ENCODE data around the gene SGMS1.
A peak's percentile ranks its signal among the peaks of the same experiment; 100 is the strongest.
"Not testable (repeated sequence)": the region's sequence is repeated elsewhere in the genome, so short reads cannot be mapped to it uniquely, and the experiment has no call there.

Gene SGMS1

DNA sequence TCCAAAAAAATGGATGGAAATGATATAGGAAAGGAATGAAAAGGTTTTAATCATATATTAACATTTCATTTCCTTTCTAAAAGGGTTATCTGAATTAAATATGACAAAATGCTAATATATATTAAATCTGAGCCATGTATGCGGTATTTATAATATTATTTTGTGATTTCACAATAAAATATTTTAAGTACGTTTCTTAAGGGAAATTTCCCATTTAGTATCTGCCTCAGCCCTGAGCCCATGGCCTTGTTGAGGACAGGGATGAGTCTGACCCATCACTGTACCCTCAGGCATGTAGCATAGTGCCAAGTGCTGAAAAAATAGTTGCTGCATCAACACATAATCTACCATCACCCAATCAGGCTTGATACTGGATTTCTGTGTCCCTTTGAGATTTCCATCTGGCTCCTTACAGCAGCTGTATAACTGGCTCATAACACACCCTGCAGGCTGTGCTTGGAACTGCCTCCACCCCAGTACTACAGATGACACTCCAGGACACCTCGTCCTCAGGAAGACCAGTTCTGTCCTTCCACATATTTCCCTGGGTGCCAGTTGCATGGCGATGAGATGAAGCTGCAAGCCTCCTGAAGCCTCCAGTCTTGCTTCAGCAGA is 313.1 kb downstream of the SGMS1 start:
- DNase-seq (ENCODE audit: low read depth in 2 of 2): peak; percentile 16 to 30

DNA sequence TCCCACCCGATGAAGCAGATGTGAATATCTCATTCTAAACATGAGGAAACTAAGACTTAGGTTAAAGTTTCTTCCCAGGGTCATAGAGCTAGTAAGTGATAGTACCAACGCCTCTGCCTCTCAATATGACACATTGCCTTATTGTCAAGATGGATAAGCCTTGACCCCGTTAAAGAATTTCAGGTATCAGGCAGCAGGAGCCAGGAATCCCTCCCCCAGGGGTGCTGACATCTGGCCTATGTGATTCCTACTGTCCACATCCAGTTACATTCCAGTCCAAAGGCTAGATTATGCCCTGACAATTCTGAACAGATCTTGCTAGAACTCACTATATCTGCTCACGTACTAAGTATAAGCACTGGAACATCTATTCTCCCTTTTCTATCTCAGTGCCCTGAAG is 314.4 kb downstream of the SGMS1 start:
- no peak for DNase-seq (ENCODE audit: low read depth in 2 of 2)

DNA sequence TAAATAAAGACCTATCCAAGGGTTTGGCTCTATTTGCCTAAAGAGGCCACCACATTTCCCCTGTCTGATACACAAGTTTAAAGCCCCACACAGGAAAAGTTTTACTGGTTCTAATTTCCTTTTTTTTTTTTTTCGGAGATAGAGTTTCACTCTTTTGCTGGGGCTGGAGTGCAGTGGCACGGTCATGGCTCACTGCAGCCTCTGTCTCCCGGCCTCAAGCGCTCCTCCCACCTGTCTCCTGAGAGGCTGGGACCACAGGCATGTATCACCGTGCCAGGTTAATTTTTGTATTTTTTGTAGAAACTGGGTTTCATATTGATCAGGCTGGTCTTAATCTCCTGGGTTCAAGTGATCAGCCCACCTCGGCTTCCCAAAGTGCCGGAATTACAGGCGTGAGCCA is 319.1 kb downstream of the SGMS1 start:
- DNase-seq (ENCODE audit: low read depth in 2 of 2): no peak

DNA sequence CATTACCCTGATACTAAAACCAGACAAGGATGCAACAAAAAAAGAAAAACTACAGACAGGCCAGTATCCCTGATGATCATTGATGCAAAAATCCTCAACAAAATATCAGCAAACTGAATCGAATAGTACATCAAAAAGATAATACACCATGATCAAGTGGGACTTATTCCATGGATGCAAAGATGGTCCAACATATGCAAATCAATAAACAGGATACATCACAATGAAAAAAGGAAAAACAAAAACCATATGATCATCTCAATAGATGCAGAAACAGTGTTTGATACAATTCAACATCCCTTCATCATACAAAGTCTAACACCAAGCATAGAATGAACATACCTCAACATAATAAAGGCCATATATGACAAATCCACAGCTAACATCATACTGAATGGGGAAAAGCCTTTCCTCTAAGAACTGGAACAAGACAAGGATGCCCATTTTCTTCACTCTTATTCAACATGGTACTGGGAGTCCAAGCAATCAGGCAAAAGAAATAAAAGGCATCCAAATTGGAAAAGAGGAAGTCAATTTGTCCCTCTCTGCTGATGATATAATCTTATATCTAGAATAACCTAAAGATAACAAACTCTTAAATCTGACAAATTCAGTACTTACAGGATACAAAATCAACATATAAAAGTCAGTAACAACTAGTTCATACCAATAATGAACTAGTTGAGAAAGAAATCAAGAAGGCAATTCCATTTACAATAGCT is 323.6 kb downstream of the SGMS1 start:
- DNase-seq (ENCODE audit: low read depth in 2 of 2): no peak

DNA sequence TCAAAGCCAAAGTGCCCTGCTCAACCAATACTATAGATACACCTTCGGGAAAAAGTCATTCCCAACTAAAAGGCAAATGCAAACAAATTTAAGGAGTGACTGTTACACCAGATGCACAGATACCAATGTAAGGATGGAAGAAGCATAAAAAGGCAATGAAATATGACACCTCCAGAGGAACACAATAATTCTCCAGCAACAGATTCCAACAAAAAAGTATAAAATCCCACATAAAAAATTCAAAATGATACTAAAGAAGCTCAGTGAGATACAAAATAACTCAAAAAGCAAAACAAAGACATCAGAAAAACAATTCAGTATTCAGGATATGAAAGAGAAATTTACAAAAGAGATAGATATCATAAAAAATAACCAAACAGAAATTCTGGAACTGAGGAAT is 328.4 kb downstream of the SGMS1 start:
- DNase-seq (ENCODE audit: low read depth in 2 of 2): no peak

DNA sequence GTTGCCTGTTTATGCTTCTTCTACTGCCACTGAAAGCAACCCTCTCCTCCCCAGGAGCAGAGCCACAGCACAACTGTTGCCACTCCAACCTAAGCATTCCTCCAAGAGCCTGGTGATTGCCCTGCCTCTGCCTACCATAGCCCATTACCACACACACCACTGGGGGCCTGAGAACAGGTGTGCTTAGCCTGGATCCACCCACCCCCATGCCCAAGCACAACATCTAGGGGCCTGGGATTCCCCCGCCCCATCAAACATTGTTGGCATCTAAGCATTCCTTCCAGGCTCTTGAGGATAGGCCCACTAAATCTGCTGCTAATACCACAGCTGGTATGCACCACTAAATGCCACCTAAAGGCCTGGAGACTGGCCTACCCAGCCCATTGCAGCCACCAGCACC is 329.2 kb downstream of the SGMS1 start:
- DNase-seq (ENCODE audit: low read depth in 2 of 2): no peak

DNA sequence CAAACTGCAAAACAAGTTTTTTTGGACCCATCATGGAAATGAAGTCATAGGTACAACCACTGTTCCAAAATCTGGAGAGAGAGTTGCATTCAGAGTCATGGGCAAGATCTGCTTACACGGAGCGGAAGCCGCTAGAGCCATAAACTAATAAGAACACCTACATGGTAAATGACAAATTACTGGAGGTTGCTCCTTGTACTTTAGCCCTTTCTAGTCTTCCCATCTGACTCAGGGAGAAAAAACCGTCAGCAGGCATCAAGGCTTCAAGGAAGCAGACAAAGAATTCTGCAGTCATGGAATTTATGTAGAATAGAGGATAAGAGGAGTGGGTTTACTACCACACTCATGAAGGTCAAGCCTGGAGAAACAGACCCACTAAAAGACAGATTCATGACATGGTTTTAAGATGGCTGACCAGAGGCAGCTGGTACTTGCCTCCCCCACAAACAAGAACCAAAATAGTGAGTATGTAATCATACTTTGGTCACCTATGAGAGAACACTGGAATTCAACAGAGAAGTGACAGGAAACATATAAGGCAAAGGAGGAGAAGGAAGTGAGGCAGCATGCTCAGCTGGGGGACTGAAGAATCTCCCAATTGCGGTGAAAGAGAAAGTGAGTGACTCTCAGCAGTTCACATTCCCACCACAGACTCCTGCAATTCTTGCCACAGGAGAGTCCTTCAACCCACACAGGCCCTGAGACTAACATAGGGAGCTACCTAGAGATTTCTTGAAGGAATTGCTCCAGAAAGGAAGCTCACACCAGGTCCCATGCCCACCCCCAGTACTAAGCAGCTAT is 330.0 kb downstream of the SGMS1 start:
- no peak for DNase-seq (ENCODE audit: low read depth in 2 of 2)

DNA sequence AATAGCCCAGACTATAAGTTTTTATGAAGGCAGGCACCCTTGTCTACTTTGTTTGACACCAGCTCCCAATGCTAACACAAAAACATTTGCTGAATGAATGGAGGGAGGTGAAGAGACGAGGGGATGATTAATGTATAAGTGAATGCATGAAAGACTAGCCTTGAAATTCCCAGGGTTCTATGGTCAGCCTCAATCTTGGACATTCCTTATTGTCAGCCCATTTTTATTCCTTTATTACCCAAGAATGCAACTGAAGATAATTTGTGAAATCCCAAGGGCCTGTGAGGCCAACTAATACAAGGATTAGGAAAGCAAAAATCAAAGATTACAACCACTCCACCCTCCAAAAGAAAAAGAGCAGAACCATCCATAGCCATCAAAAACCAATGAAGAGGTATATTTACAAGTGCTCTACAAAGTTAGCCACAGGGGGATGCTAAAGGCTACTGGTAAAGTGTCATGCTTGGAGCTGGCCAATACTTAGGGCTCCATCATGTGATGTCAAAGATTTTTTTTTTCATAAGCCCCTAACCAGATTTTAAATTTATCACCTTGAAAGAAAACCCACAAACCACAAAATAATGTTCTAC is 332.4 kb downstream of the SGMS1 start:
- no peak for DNase-seq (ENCODE audit: low read depth in 2 of 2)

DNA sequence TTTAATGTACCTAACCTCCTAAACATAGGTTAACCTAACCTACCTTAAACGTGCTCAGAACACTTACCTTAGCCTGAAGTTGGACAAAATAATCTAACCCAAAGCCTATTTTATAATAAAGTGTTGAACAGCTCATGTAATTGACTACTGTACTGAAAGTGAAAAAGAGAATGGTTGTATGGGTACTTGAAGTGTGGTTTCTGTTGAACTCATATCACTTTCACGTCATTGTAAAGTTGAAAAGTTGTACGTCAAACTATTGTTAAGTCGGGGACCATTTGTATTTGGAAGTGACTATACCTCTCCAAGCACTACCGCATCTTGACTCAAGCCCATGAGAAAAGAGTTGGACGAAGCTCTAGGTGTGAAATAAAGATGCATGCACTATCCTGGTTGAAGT is 334.6 kb downstream of the SGMS1 start:
- no peak for DNase-seq (ENCODE audit: low read depth in 2 of 2)

DNA sequence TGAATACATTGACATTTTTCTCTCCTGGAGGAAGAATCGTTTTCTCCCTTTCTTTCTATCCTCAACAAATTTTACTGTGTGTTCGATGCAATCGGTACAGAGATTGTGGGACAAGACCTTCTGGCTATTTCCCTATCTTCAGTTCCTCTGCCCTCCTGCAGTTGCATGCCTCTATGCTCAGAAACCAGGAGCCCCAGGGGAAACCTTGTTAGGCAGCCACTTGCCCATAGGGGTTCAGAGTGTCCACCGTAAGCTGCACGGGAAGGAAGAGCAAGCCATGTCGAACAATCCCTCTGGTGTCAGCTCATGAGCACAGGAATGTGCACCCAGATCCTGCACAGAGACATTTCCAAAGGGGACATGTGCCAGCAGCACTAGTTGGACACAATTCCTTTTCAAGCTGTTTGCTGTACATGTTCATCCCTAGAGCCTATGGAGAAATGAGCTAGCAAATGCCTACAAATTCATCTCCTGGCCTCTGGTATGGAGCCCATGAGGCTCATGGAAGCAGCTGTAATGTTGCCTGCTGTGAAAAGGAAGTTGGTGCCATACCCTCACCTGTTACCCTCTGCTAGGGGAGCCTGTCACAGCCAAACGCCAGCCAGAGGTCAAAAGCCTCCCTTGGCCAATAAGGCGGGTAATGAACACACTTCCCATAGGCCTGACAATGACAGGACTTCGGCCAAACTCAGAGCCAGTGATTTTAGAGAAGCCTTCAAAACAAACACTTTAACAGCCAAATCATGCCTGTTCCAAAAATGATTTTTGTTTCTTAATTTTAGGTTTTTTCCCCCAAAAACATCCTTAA is 336.6 kb downstream of the SGMS1 start:
- DNase-seq (ENCODE audit: low read depth in 2 of 2): no peak

DNA sequence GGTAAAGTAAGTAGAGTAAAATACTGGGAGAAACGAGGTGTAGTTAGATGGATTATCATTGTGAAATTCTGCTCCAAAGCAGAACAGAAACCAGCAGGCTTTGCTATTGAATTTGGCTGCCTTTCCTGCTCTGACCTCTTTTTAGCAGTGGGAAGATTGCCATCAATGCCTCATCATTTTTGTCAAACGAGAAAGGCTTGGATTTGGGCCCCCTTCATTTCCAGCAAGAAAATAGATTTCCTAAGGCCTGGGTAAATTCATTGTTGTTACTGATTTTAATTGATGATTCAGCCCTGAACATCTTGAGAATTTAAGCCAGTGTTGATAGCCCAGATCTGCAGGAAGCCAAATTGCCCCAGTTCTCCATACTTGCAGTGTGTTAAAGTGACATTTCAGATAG is 337.2 kb downstream of the SGMS1 start:
- no peak for DNase-seq (ENCODE audit: low read depth in 2 of 2)

DNA sequence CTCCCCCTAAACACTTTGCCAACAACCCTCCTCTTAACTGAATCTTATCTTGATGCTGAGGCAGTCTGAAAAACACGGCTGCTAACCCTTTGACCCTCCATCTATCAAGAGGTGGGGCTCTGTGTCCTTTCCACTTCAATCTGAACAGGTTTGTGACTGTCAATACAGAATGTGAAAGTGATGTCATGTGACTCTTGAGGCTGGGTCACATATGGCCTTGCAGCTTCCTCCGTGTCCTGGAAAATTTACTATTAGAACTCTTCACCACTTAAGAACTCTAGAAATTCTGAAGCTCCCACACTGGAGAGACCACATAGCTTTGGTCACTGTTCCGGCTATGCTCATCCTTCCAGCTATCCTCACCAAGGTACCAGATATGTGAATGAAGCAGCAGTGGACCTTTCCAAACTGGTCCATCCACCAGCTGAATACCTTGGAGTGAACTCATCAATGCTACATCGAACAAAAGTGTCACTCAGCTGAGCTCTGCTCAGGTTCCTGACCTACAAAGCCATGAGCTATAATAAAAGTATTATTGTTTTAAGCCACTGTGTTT is 341.7 kb downstream of the SGMS1 start:
- DNase-seq (ENCODE audit: low read depth in 2 of 2): no peak

DNA sequence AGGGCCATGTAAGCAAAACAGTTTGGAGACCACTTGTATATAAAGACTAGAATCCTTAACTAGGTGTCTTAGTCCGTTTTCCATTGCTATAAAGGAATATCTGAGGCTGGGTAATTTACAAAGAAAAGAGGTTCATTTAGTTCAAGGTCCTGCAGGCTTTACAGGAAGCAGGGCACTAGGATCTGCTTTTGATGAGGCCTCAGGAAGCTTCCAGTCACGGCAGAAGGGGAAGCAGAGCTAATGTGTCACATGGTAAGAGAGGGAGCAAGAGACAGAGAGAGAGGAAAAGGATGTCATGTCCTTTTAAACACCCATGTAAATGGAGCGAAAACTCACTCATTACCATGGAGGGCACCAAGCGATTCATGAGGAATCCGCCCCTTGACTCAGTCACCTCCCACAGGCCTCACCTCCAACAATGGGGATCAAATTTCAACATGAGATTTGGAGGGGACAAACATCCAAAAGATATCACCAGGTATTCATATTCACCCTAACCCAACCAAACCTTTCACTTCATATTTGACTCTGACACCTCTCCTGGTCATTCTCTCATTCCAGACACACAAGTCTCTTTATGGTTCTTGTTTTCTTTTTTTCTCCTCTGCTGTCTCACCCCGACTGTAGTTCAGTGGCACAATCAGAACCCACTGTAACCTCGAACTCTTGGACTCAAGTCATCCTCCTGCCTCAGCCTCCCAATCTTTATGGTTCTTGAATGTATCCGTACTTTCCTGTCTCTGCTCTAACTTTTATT is 342.4 kb downstream of the SGMS1 start:
- no peak for DNase-seq (ENCODE audit: low read depth in 2 of 2)

DNA sequence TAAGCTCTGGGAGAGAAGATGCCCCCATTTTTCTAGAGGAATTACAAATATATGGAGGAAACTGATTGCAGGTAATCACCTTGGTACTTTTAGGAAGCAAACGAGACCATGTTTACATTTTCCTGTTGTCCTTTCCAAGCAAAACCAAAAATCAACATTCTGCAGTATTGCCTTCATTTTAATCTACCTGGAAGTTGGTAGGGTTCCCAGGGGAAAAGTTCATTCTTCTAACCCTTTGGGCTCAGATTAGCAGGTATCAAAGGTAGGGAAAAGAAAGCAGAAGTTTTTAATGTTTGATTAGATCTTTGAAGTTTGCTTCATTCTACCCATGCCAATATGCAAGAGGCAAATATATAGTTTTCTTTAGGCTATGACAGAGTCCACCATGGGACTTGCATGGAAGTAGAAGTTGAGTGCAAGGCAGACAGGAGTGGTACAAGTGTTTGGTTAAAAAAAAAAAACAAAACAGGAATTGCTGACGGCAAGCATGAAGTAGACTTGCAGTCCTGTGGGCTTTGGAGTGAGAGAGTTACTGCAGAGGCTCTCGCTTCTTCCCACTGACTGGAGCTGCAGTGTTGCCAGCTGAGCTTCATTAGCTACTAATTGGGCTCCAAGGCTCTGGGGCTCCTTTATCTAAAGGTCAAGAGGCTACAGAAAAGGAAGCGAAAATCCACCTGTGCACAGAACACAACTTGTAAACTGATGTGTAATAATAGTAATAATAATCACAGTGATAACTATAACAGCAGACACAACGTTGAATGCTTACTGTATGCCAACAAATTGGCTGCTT is 343.5 kb downstream of the SGMS1 start:
- no peak for DNase-seq (ENCODE audit: low read depth in 2 of 2)

DNA sequence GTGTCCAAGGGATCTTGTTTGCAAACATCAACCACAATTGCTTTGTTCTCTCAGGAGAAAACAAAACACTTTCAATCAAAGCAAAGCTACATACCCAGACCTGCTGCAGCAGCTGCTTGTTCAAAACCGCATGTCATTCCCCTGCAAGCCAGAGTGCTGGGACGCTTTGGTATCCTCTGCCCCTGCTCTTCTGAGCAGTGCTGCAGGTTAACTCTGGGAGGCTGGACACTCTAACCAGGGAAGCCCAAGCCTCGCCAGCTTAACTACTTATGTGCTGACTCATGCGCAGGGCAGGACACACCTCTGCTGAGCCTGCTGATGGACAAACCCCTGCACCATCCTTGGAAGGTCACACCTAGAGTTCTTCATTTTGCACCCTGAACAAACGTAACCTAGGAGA is 344.3 kb downstream of the SGMS1 start:
- DNase-seq (ENCODE audit: low read depth in 2 of 2): no peak

DNA sequence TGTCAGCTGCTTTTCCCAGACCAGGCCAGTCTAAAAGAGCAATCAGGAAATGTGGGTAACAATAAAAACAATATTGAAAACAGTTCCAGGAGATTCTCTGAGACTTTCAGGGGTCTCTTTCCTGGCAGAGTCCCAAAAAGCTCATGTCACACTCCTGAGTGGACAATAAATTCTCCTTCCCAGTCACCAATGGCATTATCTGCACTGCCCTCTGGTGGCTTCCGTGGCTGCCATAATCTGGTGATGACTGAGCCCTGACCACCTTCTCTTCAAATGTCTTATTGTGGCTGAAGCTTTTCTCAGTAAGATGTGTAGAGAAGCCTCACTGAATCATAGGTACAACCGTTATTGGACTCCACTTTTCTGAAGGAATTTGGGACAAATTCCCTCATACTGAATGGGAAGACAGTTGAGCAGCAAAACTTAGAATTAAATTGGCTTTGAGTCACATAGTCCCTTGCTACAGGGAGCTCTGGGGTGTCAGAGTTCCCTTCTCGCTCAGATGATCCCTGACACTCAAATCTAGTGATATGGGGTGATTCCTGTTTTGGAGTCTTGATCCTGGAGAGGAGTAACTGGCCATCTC is 348.0 kb downstream of the SGMS1 start:
- peak; percentile 23 to 24 for DNase-seq (ENCODE audit: low read depth in 2 of 2)

DNA sequence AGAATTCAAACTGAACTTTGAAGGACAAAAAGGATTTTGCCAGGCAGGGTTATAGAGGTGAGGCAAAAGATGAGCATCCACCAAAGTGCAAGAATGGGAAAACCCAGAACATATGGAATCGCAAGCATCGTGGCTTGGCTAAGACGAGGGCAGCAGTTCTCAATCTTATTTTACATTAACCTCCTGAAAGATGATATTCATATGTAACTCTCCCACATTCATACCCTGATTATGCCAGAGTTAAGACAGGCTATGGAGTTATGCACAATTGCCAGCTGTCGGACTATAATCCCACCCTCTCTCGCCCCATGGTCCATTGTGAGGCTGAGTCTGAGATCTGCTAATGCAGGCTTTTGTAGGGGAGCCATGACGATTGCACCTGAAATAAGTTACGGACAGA is 351.2 kb downstream of the SGMS1 start:
- DNase-seq (ENCODE audit: low read depth in 2 of 2): no peak

DNA sequence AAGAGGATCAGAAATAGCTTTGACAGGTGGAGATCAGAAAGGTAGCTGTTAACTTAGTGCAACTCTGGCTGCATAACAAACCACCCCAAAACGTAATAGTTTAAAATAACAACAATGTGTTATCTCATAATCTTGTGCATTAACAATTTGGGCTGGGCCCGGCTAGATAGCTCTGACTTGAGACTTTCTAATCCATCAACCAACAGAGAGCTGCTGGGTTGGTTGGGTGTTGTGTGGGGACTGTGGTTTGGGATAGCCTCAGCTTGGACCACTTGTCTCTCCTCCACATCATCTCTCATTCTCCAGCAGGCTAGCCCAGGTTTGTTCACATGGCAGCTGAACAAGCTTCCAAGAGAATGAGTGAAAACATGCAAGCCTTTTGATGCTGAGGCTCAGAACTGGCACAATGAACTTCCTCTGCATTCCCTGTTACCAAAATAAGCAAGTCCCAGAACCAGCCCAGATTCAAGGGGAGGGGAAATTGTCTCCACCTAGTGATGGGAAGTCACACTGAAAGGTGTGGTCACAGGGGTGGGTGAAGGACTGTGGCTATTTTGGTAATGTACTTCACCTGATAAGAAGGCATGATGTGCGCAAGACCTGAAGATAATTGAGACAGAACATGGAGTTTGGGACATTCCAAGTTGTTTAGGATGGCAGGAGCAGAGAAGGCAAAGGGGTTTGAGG is 352.0 kb downstream of the SGMS1 start:
- no peak for DNase-seq (ENCODE audit: low read depth in 2 of 2)

DNA sequence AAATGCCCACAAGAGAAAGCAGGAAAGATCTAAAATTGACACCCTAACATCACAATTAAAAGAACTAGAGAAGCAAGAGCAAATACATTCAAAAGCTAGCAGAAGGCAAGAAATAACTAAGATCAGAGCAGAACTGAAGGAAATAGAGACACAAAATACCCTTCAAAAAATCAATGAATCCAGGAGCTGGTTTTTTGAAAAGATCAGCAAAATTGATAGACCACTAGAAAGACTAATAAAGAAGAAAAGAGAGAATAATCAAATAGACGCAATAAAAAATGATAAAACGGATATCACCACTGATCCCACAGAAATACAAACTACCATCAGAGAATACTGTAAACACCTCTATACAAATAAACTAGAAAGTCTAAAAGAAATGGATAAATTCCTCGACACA is 355.9 kb downstream of the SGMS1 start:
- DNase-seq (ENCODE audit: low read depth in 2 of 2): not testable (repeated sequence)

Data from stimulated activated CD4-positive, alpha-beta T cell treated with anti-CD3 and anti-CD28 coated beads, Interleukin-4, amount 100 ng/mL, for 48 hours (primary cell).